NCI-H748 (cell line): ENCODE measurements around the gene RHOXF2B.
A peak's percentile ranks its signal among the peaks of the same experiment; 100 is the strongest.
"Not testable (repeated sequence)": the region's sequence is repeated elsewhere in the genome, so short reads cannot be mapped to it uniquely, and the experiment has no call there.

Source experiments
- DNase-seq: peaks from one replicate; lab custom pipeline; 2025; ENCODE audit not compliant: unreplicated experiment; lab: John Stamatoyannopoulos, UW

RHOXF2B gene

DNA sequence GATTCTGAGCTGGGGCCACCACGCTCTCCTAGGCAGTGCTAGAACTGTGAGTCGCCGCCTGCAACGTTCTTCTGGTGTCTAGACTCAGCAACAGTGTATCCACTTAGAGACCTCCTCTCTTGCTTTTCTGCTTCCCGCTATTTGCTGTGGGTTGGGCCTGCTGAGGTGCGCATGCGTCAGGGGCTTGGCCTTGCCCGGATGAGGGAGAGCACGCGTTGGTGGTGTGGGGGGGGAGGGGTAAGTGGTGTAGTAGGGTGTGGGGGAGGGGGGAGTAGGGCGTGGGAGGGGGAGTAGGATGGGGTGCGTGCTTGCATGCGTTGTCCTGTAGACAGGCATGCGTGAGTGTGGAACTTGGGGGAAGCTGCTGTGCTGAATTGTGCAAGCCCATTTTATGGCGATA is at the start of gene RHOXF2B:
Gene RHOXF2B (minus strand): TSS at position 101 of the 400 bp plus-strand sequence. CDS start 138 bp downstream, outside the sequence.
- not testable (repeated sequence) for DNase-seq

DNA sequence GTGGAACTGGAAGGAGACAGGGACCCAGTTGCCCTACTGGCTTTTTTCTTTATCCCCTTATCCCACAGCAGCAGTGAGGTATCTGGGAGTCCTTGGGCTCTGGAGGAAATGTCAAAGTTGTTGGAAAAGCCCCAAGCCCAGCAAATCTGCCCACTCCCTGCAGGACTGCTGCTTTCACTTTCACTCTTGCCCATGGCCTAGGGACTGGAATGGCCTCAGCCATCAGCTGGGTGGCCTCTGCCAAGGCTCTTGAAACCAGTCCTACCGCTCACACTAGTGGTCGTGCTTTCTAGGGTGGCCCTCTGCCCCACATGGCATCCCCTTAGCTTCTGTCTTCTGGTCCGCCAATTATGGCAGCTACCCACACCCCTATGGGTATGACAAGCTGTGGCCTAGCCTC is 48.0 kb upstream of the RHOXF2B start:
- DNase-seq: no peak

DNA sequence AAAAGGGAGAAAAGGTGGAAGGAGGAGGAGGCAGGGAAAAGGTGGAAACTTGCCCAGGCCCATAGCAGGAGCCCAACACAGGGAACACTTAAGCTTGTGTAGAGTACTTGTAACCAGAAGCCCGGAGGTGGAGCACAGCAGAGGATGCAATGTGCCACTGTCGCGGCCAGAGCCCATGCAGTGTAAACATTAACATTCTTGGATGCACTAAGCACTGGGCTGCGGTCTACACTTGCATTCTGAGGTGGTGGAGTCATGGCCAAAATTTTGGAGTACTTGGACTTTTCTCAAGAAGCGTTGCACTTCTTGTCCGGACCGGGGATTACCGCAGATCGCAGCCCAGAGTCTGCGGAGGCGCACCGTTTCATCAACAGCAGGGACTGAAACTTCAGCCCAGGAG is 42.7 kb upstream of the RHOXF2B start:
- DNase-seq: no peak

DNA sequence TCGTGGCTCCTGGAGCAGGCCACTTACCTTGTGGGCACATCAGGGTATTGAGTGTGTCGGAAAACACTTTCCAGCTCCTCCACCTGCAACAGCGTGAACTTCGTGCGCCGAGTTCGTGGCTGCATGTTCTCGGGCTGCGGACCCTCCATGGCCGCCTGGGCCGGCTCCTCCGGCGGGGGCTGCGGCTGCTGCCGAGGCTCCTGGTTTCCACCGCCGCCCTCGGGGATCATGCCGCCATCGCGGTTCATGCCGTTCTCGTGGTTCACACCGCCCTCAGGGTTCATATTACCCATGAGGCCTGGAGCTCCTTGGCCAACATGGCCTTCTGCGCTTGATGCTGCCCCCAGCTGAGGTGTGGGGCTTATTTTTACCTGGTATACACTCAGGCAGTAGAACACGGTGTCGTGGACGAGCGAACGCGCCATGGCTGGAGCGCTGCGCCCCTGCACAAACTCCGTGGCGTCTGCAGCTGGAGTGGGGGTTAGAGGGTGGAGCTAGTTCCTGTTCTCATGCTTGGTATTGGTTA is 38.0 kb upstream of the RHOXF2B start, which contains the start of gene RHOXF1:
Gene RHOXF1 (minus strand): TSS at position 476 of the 526 bp plus-strand sequence. CDS start 51 bp downstream, at position 425.
- no peak for DNase-seq

DNA sequence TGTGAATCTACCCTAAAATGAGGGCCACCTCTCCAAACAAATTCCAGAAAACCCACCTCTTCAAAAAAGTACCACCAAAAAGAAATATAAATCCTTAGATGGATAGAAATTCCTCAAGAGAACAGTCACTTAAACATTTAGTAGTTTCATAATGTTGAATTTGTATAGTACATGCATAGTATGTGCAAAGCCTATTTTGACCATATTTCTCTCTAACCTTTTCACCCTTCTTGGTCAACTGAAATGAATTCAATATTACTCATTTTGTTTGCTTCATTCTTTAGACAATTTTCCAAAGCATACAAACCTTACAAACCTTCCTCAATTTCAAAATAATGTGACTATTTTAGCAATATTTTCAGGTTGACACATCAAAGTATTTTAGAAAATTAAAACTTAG is 34.1 kb upstream of the RHOXF2B start:
- DNase-seq: no peak

DNA sequence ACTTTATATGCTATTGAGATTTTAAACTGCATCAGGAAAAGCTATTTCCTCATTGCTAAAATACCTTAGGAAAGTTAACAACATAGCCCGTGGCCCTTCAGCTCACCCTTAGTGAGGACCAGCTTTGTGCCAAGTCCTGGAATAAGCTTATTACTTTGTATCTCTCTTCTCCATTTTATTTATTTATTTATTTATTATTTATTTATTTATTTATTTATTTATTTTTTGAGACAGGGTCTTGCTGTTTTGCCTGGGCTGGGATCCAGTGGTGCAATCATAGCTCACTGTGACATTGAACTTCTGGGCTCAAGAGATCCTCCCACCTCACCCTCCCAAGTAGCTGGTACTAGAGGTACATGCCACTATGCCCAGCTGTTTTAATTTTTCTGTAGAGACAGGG is 31.9 kb upstream of the RHOXF2B start:
- DNase-seq: no peak

DNA sequence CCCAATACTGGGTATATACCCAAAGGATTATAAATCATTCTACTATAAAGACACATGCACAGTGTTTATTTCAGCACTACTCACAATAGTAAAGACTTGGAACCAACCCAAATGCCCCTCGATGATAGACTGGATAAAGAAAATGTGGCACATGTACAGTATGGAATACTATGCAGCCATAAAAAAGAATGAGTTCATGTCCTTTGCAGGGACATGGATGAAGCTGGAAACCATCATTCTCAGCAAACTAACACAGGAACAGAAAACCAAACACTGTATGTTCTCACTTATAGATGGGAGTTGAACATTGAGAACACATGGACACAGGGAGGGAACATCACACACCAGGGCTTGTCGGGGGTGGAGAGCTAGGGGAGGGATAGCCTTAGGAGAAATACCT is 27.2 kb upstream of the RHOXF2B start:
- not testable (repeated sequence) for DNase-seq

DNA sequence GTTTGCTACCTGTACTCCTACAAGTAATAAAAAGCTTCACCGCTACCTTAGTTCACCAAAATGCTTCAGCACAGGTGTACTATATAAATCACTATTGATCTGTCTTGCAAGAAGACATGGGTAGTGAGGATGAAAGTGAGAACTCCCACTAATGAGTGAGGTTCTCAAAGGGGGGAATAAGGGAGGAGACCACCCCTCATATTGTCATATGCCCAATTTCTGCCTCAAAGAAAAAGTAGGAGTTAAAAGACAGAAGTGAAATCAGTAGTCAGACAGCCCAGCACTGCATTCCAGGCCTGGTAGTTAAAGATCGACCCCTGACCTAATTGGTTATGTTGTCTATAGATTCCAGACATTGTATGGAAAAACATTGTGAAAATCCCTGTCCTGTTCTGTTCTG is 23.6 kb upstream of the RHOXF2B start:
- DNase-seq: not testable (repeated sequence)

DNA sequence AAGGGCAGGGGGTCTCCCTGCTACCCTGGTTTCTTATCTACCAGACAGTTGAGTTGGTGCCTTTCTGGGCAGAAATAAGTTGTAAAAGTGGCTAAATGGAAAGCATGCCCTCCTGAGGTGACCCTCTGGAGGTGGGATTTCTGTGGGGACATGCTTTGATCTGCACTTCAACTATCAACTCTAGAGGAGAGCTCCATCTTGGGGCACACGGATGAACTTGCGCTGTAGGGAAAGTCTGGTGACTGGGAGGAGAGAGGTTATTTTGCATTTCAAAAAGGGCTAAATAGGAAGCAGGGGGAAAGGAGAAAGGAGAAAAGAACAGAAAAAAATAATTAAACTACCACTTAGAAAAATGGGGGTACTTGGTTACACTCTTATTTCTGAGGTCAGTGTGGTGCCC is 12.7 kb upstream of the RHOXF2B start:
- DNase-seq: no peak

DNA sequence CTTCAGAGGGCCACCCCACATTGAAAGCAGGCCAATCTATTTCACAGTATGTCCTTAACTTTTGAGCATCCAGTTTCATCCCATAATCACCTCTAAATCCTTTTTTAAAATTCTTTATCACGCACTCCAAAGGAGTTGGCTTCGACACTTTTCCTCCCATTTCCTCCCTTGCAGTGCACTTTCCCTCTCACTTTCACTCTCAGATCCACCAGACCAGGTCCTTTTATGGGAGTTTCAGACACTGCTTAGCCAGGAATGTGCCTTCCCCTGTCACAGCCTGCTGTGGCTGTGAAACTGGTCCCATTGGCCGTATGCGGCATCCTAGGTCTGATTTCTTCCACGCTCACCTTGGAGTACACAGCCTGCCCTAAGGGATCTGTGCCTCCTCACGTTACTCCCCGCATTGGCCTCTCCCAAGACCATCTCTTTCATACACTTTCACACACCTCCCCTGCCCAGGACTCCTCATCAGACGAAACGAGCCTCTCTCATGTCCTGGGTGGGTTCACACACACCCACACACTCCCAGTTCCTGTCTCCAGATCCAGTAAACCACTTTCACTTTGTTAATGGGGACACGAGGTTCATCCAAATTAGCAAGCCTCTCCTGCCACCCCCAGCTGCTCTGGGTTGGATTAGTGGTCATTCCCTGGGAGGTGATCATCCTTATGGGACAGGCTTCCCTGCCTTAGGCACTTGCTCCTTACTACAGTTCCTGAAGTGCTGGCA is 10.0 kb upstream of the RHOXF2B start:
- no peak for DNase-seq

DNA sequence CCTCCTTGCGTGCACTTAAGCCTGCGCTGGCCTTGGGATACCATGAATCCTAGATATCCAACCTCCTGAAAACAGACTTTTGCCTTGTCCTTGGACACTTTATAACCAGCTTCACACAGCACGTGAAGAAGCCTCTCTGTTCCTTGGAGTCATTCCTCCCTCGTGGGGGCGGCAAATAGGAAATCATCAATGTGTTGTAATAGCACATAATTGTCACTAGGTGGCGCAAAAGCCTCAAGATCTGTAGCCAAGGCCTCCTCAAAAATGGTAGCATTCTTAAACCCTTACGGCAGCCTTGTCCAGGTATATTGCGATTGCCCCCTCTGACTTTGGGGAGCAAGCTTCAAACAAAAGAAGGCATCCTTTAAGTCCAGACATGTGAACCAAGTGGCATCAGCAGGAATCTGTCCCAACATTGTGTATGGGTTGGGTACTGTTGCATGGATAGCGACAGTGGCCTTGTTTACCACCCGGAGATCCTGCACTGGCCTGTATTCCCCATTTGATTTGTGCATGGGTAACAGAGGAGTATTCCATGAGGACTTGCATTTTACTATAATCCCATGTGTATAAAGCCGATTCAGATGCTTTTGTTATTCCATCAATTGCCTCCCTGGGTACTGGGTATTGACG is 8.2 kb upstream of the RHOXF2B start:
- DNase-seq: not testable (repeated sequence)

DNA sequence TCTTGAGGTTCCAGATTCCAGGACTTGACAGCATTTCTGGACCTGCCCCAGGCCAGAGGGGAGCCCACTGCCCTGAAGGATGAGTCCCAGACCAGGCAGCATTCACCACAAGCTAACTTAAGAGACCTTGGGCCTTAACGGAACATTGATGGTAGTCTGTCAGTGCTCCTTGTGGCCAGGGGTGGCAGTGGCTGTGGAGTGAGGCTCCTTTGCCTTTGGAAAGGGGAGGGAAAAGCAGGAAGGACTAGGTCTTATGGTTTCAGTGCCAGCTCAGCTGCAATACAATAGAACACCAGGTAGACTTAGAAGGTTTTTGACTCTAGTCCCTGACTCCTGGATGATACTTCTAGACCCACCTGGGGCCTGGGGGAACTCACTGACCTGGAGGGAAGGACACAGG is 11.3 kb downstream of the RHOXF2B start:
- not testable (repeated sequence) for DNase-seq

DNA sequence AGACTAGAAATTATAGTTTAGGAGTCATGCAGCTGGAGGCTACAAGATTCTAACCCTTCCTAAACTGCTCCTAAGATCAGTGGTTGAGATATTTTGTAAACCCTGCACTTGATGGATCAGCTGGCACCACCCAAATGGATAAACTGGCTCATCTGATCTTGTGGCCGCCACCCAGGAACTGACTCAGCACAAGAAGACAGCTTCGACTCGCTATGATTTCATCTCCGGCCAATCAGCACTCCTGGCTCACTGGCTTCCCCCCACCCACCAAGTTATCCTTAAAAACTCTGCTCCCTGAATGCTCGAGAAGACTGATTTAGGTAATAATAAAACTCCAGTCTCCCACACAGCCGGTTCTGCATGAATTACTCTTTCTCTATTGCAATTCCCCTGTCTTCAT is 34.8 kb downstream of the RHOXF2B start:
- not testable (repeated sequence) for DNase-seq

DNA sequence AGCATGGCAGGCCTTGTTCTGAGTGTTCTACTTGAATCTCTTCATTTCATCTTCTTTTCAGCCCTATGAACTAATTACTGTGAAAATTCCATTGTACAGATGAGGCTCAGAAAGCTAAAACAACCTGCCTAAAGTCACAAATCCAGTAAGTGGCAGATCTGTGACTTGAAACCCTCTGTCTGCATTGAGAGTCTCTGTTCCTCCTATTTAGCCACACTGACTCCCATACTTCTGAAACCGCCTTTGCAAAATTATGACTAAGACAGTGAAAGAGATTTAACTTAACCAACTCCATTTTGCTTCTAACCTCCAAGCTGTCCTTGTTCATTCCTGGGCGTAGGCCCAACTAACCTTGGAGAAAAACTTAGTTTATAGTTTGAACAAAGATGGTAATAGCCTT is 35.2 kb downstream of the RHOXF2B start:
- DNase-seq: not testable (repeated sequence)

DNA sequence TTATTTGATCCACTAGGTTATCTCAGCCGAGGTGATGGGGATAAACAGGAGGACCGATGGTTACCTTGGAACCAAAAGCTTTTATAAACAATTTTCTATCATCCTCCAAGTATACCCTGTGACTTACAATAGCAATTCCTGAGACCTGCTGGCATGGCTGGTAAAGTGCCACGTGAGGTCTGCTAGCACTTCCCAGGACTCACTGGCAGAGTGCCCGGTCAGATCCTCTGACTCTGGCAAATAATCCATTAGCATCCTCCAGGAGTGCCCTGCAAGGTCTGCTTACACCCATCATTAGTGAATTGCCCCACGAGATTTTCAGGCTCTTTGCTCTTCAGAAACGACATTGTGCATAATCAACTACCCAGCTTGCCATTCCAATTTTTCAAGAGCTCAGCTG is 37.3 kb downstream of the RHOXF2B start:
- DNase-seq: not testable (repeated sequence)

DNA sequence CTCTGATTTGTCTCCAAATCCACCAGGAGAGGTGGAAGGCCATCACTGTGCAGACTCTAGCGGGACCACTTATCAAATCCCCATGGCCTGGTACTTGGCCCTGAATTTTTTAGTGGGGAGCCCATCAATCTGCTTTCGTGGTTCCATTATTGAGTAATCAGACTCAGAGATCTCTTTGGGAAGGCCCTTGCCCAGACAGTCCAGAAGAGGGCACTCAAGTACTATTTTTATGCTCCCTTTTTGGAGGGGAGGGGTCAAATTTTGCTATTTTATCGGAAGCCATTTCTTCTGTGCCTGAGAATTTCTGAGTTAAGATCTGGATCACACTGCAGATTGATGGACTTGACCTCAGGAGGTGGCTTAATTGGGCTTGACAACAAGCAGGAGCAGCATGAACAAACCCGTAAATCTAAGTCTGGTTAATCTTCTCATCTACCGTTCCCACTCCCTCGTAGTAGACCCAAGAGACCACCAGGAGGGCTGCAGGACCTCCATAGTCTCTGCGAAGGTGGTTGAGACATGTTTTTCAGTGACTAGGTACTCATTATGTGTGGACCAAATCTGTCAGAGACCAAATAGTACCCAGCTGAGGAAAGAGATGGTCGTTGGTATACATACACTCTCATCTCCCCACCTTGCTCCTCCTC is 38.3 kb downstream of the RHOXF2B start:
- DNase-seq: not testable (repeated sequence)

DNA sequence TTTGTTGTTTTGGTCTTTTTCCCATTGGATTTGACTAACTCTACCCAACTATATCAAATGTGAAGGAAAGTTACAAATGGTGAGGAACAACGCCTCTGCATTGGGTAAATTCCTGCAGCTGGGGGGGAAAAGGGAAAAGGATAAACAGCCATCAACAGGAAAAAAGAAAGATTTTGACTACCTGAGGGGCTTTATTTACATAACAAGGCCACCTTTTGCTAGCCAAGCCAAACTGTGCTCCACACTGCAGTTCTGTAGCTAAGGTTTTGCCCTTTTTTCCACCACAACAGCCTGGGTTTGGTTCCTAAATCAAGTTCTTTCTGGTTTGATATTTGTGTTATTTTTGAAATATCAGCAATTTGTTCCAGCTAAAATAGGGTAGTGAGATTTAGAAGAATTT is 40.8 kb downstream of the RHOXF2B start:
- DNase-seq: no peak

DNA sequence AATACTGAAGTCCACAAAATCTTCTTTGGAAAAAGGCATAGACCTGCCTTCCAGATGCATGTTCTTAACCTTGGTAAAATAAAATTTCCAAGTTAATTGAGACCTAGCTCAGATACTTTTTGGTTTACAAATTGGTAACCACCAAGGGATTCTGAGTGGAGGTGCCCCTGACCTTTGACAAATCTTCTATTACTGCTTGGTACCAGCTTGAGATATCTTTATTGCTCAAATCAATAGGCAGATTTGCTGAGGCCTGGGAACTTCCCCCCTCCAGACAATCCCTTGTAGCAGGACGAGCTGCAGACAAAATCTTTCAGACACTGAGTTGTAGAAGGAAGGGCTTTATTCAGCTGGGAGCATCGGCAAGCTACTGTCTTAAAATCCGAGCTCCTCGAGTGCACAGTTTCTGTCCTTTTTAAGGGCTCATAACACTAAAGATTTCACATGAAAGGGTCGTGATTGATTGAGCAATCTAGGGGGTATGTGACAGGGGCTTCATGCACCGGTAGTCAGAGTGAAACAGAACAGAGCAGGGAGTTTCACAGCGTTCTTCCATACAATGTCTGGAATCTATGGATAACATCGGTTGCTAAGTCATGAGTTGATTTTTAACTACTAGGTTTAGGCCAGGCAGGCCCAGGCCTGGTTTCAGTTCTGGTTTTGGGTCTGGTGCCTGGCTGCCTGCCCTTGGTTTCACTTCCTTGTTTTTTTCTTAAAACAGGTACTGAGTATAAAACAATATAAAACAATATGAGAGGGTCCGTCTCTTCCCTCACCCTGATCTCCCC is 41.8 kb downstream of the RHOXF2B start:
- DNase-seq: not testable (repeated sequence)

DNA sequence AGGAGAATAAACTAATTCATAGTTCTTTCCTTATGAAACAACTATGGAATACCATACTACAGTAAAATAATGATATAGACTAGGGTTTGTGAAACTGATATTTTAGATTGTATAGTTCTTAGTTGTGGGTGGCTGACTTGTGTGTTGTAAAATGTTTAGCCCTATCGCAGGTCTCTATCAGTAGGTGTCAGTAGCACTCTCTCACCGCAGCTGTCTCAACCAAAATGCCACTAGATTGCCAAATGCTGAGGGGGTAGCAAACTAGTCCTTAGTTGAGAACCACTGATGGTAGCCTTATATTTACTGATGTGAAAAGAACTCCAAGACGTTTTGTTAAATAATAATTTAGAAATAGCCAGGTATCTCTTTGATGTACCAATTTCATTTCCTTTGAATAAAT is 48.1 kb downstream of the RHOXF2B start:
- DNase-seq: no peak

DNA sequence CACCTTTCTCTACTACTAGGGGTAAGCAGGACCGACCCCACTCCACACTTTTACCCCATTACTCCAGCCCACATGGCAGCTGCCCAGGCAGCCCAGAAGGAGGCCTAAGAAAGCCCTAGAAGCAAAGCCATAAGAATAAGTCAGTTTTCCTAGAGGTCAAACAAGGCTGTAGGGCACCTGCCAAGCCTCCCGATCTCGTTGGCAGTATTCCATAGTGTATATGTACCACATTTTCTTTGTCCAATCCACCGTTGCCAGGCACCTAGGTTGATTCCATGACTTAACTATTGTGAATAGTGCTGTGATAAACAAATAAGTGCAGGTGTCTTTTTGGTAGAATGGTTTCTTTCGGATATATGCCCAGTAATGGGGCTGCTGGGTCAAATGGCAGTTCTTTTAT is 54.2 kb downstream of the RHOXF2B start:
- peak; percentile 73 for DNase-seq

DNA sequence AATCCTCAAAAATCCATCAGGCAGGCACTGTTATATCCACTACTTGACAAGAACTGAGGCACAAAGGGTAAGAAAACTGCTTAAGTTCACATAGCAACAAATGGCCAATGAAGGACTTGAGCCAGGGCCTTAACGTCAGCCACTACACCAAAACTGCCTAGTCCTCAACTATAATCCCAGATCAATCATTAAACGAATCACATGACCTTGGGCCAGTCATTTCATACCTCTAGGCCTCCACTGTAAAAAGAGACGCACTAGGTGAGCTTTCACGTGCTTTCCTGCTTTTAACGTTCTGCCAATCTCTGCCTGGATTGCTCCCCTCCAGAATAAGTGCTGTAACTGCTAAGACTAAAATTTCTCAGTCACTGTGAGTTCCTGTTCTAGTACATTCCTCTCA is 54.7 kb downstream of the RHOXF2B start:
- no peak for DNase-seq
